GM12878 (cell line): Measurements from ENCODE around the gene TYK2.
"Not testable (repeated sequence)": the region's sequence is repeated elsewhere in the genome, so short reads cannot be mapped to it uniquely, and the experiment has no call there.

Experiments
- BMI1 ChIP-seq: fragments of 450-650 bp; IDR thresholded peaks from 2 replicates; pipeline ENCODE4 v1.6.1; 2016; ENCODE audit warnings: mild to moderate bottlenecking, moderate library complexity, borderline replicate concordance
- CBFB ChIP-seq: IDR thresholded peaks from 2 replicates; pipeline ENCODE4 v1.6.1; 2016; ENCODE audit warnings: antibody characterized with exemption, low read depth
- CTCF ChIP-seq, 3 experiments: IDR thresholded peaks in 2 of 3; conservative IDR thresholded peaks in 1 of 3; 2 replicates each; pipeline ENCODE4 v1.5.1; 2011; ENCODE audit warnings: low read depth in 3 of 3, low read length in 3 of 3, mild to moderate bottlenecking in 3 of 3, control low read depth in 2 of 3, moderate library complexity in 2 of 3, inconsistent platforms in 1 of 3, mixed read lengths in 1 of 3; ENCODE audit not compliant: control insufficient read depth in 2 of 3, insufficient read depth in 1 of 3; ENCODE audit errors: extremely low read depth in 1 of 3
- EGR1 ChIP-seq, 2 experiments: IDR thresholded peaks; 1 replicate in 1 of 2; 2 replicates in 1 of 2; pipeline ENCODE4 v1.6.1; 2011 to 2012; ENCODE audit warnings: low read depth in 2 of 2, low read length in 2 of 2, borderline replicate concordance in 1 of 2, mild to moderate bottlenecking in 1 of 2, moderate library complexity in 1 of 2
- FOXM1 ChIP-seq: IDR thresholded peaks from 2 replicates; pipeline ENCODE4 v1.6.1; 2012; ENCODE audit warnings: low read depth, mild to moderate bottlenecking, inconsistent platforms, low read length, moderate library complexity
- HDAC2 ChIP-seq: fragments of 200-600 bp; sonication (generic); IDR thresholded peaks from 2 replicates; pipeline ENCODE4 v1.6.1; 2017
- JUND ChIP-seq: IDR thresholded peaks from 2 replicates; pipeline ENCODE4 v1.6.1; 2012; ENCODE audit warnings: low read depth, mild to moderate bottlenecking, low read length, improper control_type of control experiment, moderate library complexity
- KDM1A ChIP-seq: fragments of 200-600 bp; sonication (generic); IDR thresholded peaks from 2 replicates; pipeline ENCODE4 v1.6.1; 2016; ENCODE audit warnings: borderline replicate concordance
- POLR2AphosphoS5 ChIP-seq: IDR thresholded peaks from 2 replicates; pipeline ENCODE4 v1.6.1; 2011; ENCODE audit warnings: mild to moderate bottlenecking, low read length, inconsistent platforms
- RCOR1 ChIP-seq: conservative IDR thresholded peaks from 2 replicates; pipeline ENCODE4 v1.6.1; 2012; ENCODE audit warnings: low read depth, low read length, improper control_type of control experiment
- SPI1 ChIP-seq: IDR thresholded peaks from 2 replicates; pipeline ENCODE4 v1.6.1; 2011; ENCODE audit warnings: low read depth, mild to moderate bottlenecking, low read length, moderate library complexity, borderline replicate concordance; ENCODE audit not compliant: insufficient read depth
- USF2 ChIP-seq: IDR thresholded peaks from 2 replicates; pipeline ENCODE4 v1.6.1; 2011; ENCODE audit warnings: low read depth, low read length, improper control_type of control experiment, borderline replicate concordance
- ZNF217 ChIP-seq: fragments of 450-650 bp; IDR thresholded peaks from 2 replicates; pipeline ENCODE4 v1.6.1; 2017; ENCODE audit warnings: antibody characterized with exemption, mild to moderate bottlenecking
- ZNF274 ChIP-seq: IDR thresholded peaks from one replicate; pipeline ENCODE4 v1.8.0; 2011; ENCODE audit not compliant: insufficient read length, insufficient read depth

DNA sequence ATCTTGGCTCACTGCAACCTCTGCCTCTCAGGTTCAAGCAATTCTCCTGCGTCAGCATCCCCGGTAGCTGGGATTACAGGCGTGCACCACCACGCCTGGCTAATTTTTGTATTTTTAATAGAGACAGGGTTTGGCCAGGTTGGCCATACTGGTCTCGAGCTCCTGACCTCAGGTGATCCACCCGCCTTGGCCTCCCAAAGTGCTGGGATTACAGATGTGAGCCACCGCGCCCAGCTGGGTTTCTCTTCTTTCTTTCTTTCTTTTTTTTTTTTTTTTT lies 2.8 kb upstream of the TYK2 start:
- TF ChIP-seq CTCF (IDR thresholded peaks at IDR 0.05 in 2 of 3, conservative IDR thresholded peaks at IDR 0.05 in 1 of 3; ENCODE audit: control insufficient read depth in 2 of 3, extremely low read depth in 1 of 3, insufficient read depth in 1 of 3, low read depth in 3 of 3, low read length in 3 of 3); CBFB; FOXM1; JUND; USF2; ZNF217; ZNF274; SPI1; BMI1; EGR1 (IDR thresholded peaks at IDR 0.05; ENCODE audit: borderline replicate concordance in 1 of 2, low read depth in 2 of 2, low read length in 2 of 2); RCOR1; POLR2AphosphoS5; HDAC2; KDM1A: not testable (repeated sequence)
